ENCODE data around the gene RTL1. TPM values are rescaled to one million over a fixed set of nuclear protein-coding genes. Genes with fewer than 3 reads are reported as not detected.

The RTL1 gene
- total RNA-seq, 2 donors from 2014 or later: 0.80 TPM; not detected in 1

DNA sequence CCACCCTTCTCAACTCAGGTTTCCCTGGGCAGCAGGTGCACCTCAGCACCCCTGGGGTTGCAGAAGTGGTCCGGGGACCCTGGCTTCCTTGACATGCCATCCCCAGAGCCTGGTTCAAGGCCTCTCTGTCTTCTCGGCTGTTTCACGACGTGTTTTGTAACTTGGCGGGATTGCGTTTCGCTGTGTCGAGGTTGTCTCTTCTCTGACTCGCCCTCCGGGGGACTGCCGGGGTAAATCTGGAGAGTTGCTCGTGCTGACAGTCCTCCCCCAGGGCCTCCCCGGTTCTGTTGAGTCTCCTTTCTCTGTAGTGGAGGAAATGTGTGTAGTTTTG is 52.0 kb downstream of the RTL1 start:
- Histone ChIP-seq H3K36me3 (no peaks in the 10 kb centered on the region), H3K4me3 (no peak overlapping the region), H3K27ac (no peak overlapping the region), H3K4me1 (replicated peaks) (no peaks in the 10 kb centered on the region), H3K9me3 (no peaks in the 10 kb centered on the region), H3K27me3 (replicated peaks; ENCODE audit: insufficient read depth) (no peaks in the 10 kb centered on the region)
- TF ChIP-seq, protein P1, sequence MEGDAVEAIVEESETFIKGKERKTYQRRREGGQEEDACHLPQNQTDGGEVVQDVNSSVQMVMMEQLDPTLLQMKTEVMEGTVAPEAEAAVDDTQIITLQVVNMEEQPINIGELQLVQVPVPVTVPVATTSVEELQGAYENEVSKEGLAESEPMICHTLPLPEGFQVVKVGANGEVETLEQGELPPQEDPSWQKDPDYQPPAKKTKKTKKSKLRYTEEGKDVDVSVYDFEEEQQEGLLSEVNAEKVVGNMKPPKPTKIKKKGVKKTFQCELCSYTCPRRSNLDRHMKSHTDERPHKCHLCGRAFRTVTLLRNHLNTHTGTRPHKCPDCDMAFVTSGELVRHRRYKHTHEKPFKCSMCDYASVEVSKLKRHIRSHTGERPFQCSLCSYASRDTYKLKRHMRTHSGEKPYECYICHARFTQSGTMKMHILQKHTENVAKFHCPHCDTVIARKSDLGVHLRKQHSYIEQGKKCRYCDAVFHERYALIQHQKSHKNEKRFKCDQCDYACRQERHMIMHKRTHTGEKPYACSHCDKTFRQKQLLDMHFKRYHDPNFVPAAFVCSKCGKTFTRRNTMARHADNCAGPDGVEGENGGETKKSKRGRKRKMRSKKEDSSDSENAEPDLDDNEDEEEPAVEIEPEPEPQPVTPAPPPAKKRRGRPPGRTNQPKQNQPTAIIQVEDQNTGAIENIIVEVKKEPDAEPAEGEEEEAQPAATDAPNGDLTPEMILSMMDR (IDR thresholded peaks at IDR 0.05): no peak
- no peak for TF ChIP-seq POLR2AphosphoS5 (IDR thresholded peaks at IDR 0.05)
- no peak for TF ChIP-seq POLR2A (IDR thresholded peaks at IDR 0.05)
- 92% methylated on average over 13 of the region's 13 CpGs for WGBS
- intact Hi-C loops (cut with DNase I): loop anchor here (10.0 kb wide), 1 partner anchor 703 kb away; no protein-coding TSS in a partner anchor
- DNase-seq (ENCODE audit: low spot score): no peak

- peak; percentile 56 for DNase-seq (ENCODE audit: low spot score)
- H3K4me1 ChIP-seq (replicated peaks): no peaks in the 10 kb centered on the region
- WGBS: 83% methylated on average over 8 of the region's 8 CpGs
- intact Hi-C loops (cut with DNase I): loop anchor here (10.0 kb wide), 1 partner anchor 704 kb away; no protein-coding TSS in a partner anchor
- H3K9me3 ChIP-seq: no peaks in the 10 kb centered on the region
- H3K27ac ChIP-seq: no peak overlapping the region
- H3K36me3 ChIP-seq: no peaks in the 10 kb centered on the region
- no peak overlapping the region for H3K4me3 ChIP-seq
- no peaks in the 10 kb centered on the region for H3K27me3 ChIP-seq (replicated peaks; ENCODE audit: insufficient read depth)
- TF ChIP-seq, protein P1 (IDR thresholded peaks at IDR 0.05): peak; percentile 68 to 88 (median 72)
- TF ChIP-seq POLR2AphosphoS5 (IDR thresholded peaks at IDR 0.05): no peak
- no peak for TF ChIP-seq POLR2A (IDR thresholded peaks at IDR 0.05)
Measured at GRCh38 chr14:100850841-100851585, 52.5 kb downstream of the RTL1 start.

GRCh38 chr14:100849115-100849781 is 54.3 kb downstream of the RTL1 start:
- DNase-seq (ENCODE audit: low spot score): no peak
- no peak for TF ChIP-seq POLR2A (IDR thresholded peaks at IDR 0.05)
- no peak for TF ChIP-seq POLR2AphosphoS5 (IDR thresholded peaks at IDR 0.05)
- TF ChIP-seq, protein P1 (IDR thresholded peaks at IDR 0.05): no peak
- no peaks in the 10 kb centered on the region for H3K9me3 ChIP-seq
- WGBS: 34% methylated on average over 8 of the region's 8 CpGs
- intact Hi-C loops (cut with DNase I): no loop called here
- no peaks in the 10 kb centered on the region for H3K36me3 ChIP-seq
- H3K27ac ChIP-seq: no peak overlapping the region
- no peaks in the 10 kb centered on the region for H3K4me1 ChIP-seq (replicated peaks)
- H3K4me3 ChIP-seq: no peak overlapping the region
- H3K27me3 ChIP-seq (replicated peaks; ENCODE audit: insufficient read depth): no peaks in the 10 kb centered on the region

- no peak for DNase-seq (ENCODE audit: low spot score)
- H3K27ac ChIP-seq: no peak overlapping the region
- WGBS: 95% methylated on average over 8 of the region's 8 CpGs
Measured at GRCh38 chr14:100846309-100846859, 57.1 kb downstream of the RTL1 start.

More at GRCh38 chr14:100846309-100846859, 57.1 kb downstream of the RTL1 start:
- TF ChIP-seq, protein P1 (IDR thresholded peaks at IDR 0.05): no peak
- no peak for TF ChIP-seq POLR2A (IDR thresholded peaks at IDR 0.05)
- TF ChIP-seq POLR2AphosphoS5 (IDR thresholded peaks at IDR 0.05): no peak
- no peaks in the 10 kb centered on the region for H3K9me3 ChIP-seq
- no peaks in the 10 kb centered on the region for H3K27me3 ChIP-seq (replicated peaks; ENCODE audit: insufficient read depth)
- no peaks in the 10 kb centered on the region for H3K4me1 ChIP-seq (replicated peaks)
- intact Hi-C loops (cut with DNase I): no loop called here
- no peaks in the 10 kb centered on the region for H3K36me3 ChIP-seq
- H3K4me3 ChIP-seq: no peak overlapping the region
